SU-DHL-6 (cell line): ENCODE measurements around the gene APBB2.

ENCODE experiments used
- H2AFZ ChIP-seq: fragments of 200-600 bp; sonication (generic); 2 replicates; pipeline ENCODE4 v1.6.1; 2014; ENCODE audit warnings: low read depth, mild to moderate bottlenecking, moderate library complexity, mixed read lengths, antibody characterized with exemption, low read length; ENCODE audit not compliant: severe bottlenecking
- H3F3A ChIP-seq: fragments of 200-600 bp; shearing (Covaris generic); 2 replicates; pipeline ENCODE4 v1.6.0; 2016; ENCODE audit warnings: antibody characterized with exemption, mild to moderate bottlenecking; ENCODE audit not compliant: insufficient read depth
- H3K27ac ChIP-seq: fragments of 200-600 bp; sonication (generic); 2 replicates; pipeline ENCODE4 v1.5.1; 2016; ENCODE audit warnings: low read depth, mild to moderate bottlenecking, low read length, moderate library complexity, mixed read lengths
- H3K27me3 ChIP-seq: fragments of 200-600 bp; sonication (generic), shearing (Covaris generic); 2 replicates; pipeline ENCODE4 v1.6.0; 2014; ENCODE audit warnings: mild to moderate bottlenecking, low read length
- H3K36me3 ChIP-seq: fragments of 200-600 bp; sonication (generic); 2 replicates; pipeline ENCODE4 v1.6.1; 2014; ENCODE audit warnings: mild to moderate bottlenecking, low read length, mixed read lengths
- H3K4me2 ChIP-seq: fragments of 300-600, 200-600 bp; shearing (Covaris generic), sonication (generic); 2 replicates; pipeline ENCODE4 v1.6.0; 2014; ENCODE audit warnings: low read length, low read depth, mild to moderate bottlenecking; ENCODE audit not compliant: poor library complexity, severe bottlenecking
- H3K4me3 ChIP-seq: fragments of 200-600 bp; sonication (generic); 2 replicates; pipeline ENCODE4 v1.5.1; 2014; ENCODE audit warnings: antibody characterized with exemption, low read length, mild to moderate bottlenecking, mixed read lengths; ENCODE audit not compliant: insufficient read depth, poor library complexity, severe bottlenecking
- H3K79me2 ChIP-seq: fragments of 200-600 bp; sonication (generic); 2 replicates; pipeline ENCODE4 v1.6.1; 2014; ENCODE audit warnings: mild to moderate bottlenecking, low read length, moderate library complexity; ENCODE audit not compliant: insufficient read depth
- H3K9ac ChIP-seq: fragments of 200-600 bp; sonication (generic); 2 replicates; pipeline ENCODE4 v1.7.0; 2014; ENCODE audit warnings: mild to moderate bottlenecking, low read length
- H3K9me2 ChIP-seq: fragments of 200-600 bp; sonication (generic); replicated peaks from 2 replicates; pipeline ENCODE4 v1.6.1; 2014; ENCODE audit warnings: low read length; ENCODE audit not compliant: insufficient read depth
- H3K9me3 ChIP-seq: fragments of 200-600 bp; sonication (generic); 2 replicates; pipeline ENCODE4 v1.6.1; 2014; ENCODE audit warnings: low read length, mixed read lengths; ENCODE audit not compliant: insufficient read depth
- H4K20me1 ChIP-seq: fragments of 200-600 bp; sonication (generic); 2 replicates; pipeline ENCODE4 v1.6.1; 2014; ENCODE audit warnings: low read depth, mild to moderate bottlenecking, antibody characterized with exemption, low read length, moderate library complexity, mixed read lengths
- EZH2phosphoT487 ChIP-seq: fragments of 200-600 bp; sonication (generic), shearing (Covaris generic); conservative IDR thresholded peaks from 2 replicates; pipeline ENCODE4 v1.6.1; 2018; ENCODE audit warnings: mild to moderate bottlenecking, antibody characterized with exemption, low read length, moderate library complexity, mixed read lengths
- TF ChIP-seq, protein P1 (sequence below): fragments of 200-600 bp; sonication (generic); IDR thresholded peaks from one replicate; pipeline ENCODE4 v1.5.1; 2017; ENCODE audit warnings: antibody characterized with exemption, mild to moderate bottlenecking, low read length, moderate library complexity; ENCODE audit not compliant: insufficient read depth, poor library complexity, severe bottlenecking

Gene APBB2

DNA sequence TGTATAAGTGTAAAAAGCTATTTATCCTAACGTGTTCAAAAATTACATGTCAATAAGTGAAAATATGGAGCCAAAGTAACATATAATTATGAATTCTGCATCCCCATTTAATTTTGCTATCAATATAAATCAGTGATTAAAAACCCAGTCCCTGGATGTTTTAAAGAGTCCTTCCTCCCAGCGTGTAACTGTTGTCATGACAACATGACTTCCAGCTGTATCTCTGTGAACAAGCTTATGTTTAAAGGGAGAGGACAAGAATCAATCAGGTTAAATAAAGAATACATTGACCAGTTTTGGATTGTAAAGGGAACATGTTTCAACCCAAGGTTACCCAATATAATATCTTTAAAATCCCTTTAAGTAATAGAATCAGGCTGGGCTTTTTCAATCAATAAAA lies 244.8 kb downstream of the APBB2 start:
- H3K9ac ChIP-seq: no peak overlapping the region
- H3F3A ChIP-seq: no peaks in the 10 kb centered on the region
- TF ChIP-seq, protein P1, sequence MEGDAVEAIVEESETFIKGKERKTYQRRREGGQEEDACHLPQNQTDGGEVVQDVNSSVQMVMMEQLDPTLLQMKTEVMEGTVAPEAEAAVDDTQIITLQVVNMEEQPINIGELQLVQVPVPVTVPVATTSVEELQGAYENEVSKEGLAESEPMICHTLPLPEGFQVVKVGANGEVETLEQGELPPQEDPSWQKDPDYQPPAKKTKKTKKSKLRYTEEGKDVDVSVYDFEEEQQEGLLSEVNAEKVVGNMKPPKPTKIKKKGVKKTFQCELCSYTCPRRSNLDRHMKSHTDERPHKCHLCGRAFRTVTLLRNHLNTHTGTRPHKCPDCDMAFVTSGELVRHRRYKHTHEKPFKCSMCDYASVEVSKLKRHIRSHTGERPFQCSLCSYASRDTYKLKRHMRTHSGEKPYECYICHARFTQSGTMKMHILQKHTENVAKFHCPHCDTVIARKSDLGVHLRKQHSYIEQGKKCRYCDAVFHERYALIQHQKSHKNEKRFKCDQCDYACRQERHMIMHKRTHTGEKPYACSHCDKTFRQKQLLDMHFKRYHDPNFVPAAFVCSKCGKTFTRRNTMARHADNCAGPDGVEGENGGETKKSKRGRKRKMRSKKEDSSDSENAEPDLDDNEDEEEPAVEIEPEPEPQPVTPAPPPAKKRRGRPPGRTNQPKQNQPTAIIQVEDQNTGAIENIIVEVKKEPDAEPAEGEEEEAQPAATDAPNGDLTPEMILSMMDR: no peak
- TF ChIP-seq EZH2phosphoT487: no peak
- H3K9me3 ChIP-seq: 0 out of 2 replicates have a peak, but pooled peaks cover 5% of the 10 kb centered on the region
- H3K4me3 ChIP-seq: no peak overlapping the region
- no peaks in the 10 kb centered on the region for H3K27me3 ChIP-seq
- H2AFZ ChIP-seq: no peak overlapping the region
- no peaks in the 10 kb centered on the region for H3K9me2 ChIP-seq
- no peak overlapping the region for H3K4me2 ChIP-seq
- H3K36me3 ChIP-seq: no peaks in the 10 kb centered on the region
- H4K20me1 ChIP-seq: no peaks in the 10 kb centered on the region
- no peak overlapping the region for H3K27ac ChIP-seq
- H3K79me2 ChIP-seq: no peaks in the 10 kb centered on the region

DNA sequence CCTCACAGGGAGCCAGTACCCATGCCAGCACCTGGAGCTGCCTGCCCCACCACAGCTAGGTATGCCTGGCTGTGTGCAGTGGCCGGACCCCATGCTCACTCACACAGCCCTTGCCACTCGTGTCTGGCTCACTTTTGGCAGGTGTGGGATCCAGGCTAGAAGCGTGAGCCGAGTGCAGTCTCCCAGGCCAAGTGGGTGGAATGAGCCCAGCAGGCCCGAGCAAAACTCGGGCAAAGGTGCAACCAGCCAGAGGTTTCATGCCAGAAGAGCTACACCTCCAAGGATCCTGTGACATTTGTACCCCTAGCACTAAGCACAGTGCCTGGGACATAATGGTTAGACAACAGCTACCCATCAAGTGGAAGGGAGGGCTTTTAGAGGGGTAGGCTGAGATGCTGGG lies 246.8 kb downstream of the APBB2 start:
- Histone ChIP-seq H3K4me2 (no peak overlapping the region), H3K36me3 (no peaks in the 10 kb centered on the region), H3K9me2 (no peaks in the 10 kb centered on the region), H2AFZ (no peak overlapping the region), H3K27me3 (no peaks in the 10 kb centered on the region), H3K27ac (no peak overlapping the region), H3F3A (no peaks in the 10 kb centered on the region), H4K20me1 (no peaks in the 10 kb centered on the region), H3K9ac (no peak overlapping the region), H3K79me2 (no peaks in the 10 kb centered on the region), H3K9me3 (0 out of 2 replicates have a peak, but pooled peaks cover 5% of the 10 kb centered on the region), H3K4me3 (no peak overlapping the region)
- TF ChIP-seq, protein P1: no peak
- TF ChIP-seq EZH2phosphoT487: no peak

DNA sequence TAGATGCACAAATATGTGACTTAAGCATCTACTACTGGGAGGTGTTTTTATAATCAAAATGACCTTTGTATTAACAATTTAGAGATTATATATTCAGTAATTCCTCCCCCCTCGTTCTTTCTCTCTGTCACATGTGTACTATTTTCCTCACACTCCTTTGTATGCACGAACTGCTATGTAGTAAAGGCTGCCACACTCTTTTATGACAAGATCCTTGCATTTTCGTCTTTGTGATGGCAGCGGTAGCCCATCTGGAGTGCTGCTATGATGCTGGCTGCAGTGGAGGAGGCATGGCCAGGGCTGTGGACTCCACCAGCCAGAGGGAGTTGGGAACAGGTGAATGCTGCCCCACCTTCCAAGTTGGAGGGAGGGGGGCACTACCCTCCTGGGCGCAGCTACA lies 248.3 kb downstream of the APBB2 start:
- H3K9me2 ChIP-seq: no peaks in the 10 kb centered on the region
- H2AFZ ChIP-seq: no peak overlapping the region
- no peak overlapping the region for H3K4me2 ChIP-seq
- H3K4me3 ChIP-seq: no peak overlapping the region
- H3K9ac ChIP-seq: no peak overlapping the region
- no peaks in the 10 kb centered on the region for H3F3A ChIP-seq
- no peaks in the 10 kb centered on the region for H3K27me3 ChIP-seq
- H3K79me2 ChIP-seq: no peaks in the 10 kb centered on the region
- H3K36me3 ChIP-seq: no peaks in the 10 kb centered on the region
- H4K20me1 ChIP-seq: no peaks in the 10 kb centered on the region
- TF ChIP-seq EZH2phosphoT487: no peak
- TF ChIP-seq, protein P1: no peak
- 0 out of 2 replicates have a peak, but pooled peaks cover 5% of the 10 kb centered on the region for H3K9me3 ChIP-seq
- H3K27ac ChIP-seq: no peak overlapping the region
